ENCODE data around the gene PCP2.
A peak's percentile ranks its signal among the peaks of the same experiment; 100 is the strongest.

The PCP2 gene

GRCh38 chr19:7636691-7637373 is 3.3 kb upstream of the PCP2 start, which contains the start of gene STXBP2:
TSS of gene STXBP2 (plus strand) at chr19:7637110. CDS start at chr19:7637150, 40 bp downstream.
- peak within 1 kb of the TSS; percentile 6; the same call in 1 of the 2 replicates for H3K4me3 ChIP-seq (ENCODE audit: low read depth, low read length)

GRCh38 chr19:7636317-7636690 is 2.8 kb upstream of the PCP2 start:
- no peak for TF ChIP-seq CTCF (IDR thresholded peaks at IDR 0.05; ENCODE audit: low read depth, low read length)
- H3K4me3 ChIP-seq (ENCODE audit: low read depth, low read length) = no peak overlapping the region

More at GRCh38 chr19:7636691-7637373, 3.3 kb upstream of the PCP2 start, which contains the start of gene STXBP2:
- no peak for TF ChIP-seq CTCF (IDR thresholded peaks at IDR 0.05; ENCODE audit: low read depth, low read length)

- TF ChIP-seq CTCF (IDR thresholded peaks at IDR 0.05; ENCODE audit: low read depth, low read length) = no peak
- no peak overlapping the region for H3K4me3 ChIP-seq (ENCODE audit: low read depth, low read length)
Measured at GRCh38 chr19:7635670-7636069, 2.2 kb upstream of the PCP2 start.

GRCh38 chr19:7632340-7633203 is 947 bp downstream of the PCP2 start:
- no peak overlapping the region for H3K4me3 ChIP-seq (ENCODE audit: low read depth, low read length)
- TF ChIP-seq CTCF (IDR thresholded peaks at IDR 0.05; ENCODE audit: low read depth, low read length) = no peak

- no peak for TF ChIP-seq CTCF (IDR thresholded peaks at IDR 0.05; ENCODE audit: low read depth, low read length)
- no peak overlapping the region for H3K4me3 ChIP-seq (ENCODE audit: low read depth, low read length)
Measured at GRCh38 chr19:7631577-7631976, 1.9 kb downstream of the PCP2 start.

GRCh38 chr19:7629347-7630054 is 4.0 kb downstream of the PCP2 start, which contains the start of the genes PET100 and XAB2:
TSS of gene PET100 (plus strand) at chr19:7629793. CDS start at chr19:7629834, 41 bp downstream.
TSS of gene XAB2 (minus strand) at chr19:7629545. CDS start at chr19:7629527, 18 bp downstream.
- peak within 1 kb of the TSS; percentile 89 for H3K4me3 ChIP-seq (ENCODE audit: low read depth, low read length)
- no peak for TF ChIP-seq CTCF (IDR thresholded peaks at IDR 0.05; ENCODE audit: low read depth, low read length)
